MM.1S (cell line): ENCODE data around the gene FOXK1.

Experiments used
- EZH2 ChIP-seq: fragments of 300-600 bp; sonication (generic); optimal IDR thresholded peaks from 2 replicates; pipeline ENCODE3; 2017; ENCODE audit warnings: low read depth, mild to moderate bottlenecking, antibody characterized with exemption, low read length, mixed read lengths
- EZH2phosphoT487 ChIP-seq: fragments of 300-600 bp; sonication (generic); IDR thresholded peaks from 2 replicates; pipeline ENCODE4 v1.6.1; 2018; ENCODE audit warnings: antibody characterized with exemption, low read length
- TF ChIP-seq, protein P1 (sequence below): fragments of 300-600 bp; sonication (generic); IDR thresholded peaks from 2 replicates; pipeline ENCODE4 v1.5.1; 2016; ENCODE audit warnings: antibody characterized with exemption, low read length, mixed read lengths

DNA sequence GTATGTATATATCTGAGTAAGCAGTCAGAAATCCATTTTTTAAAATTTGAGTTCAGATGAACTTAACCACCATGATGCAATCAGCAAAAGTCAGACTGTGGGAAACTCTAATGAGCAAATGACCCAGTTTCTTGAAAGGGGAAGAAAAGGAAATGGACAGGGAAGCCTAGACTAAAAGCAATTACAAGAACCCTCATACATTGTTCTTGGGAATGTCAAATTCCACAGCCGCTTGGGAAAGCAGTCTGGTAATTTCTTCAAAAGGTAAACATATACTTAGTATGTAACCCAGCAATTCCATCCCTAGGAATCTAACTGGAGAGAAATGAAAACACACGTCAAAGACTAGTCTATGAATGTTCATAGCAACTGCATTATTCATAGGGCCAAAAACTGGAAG lies 16.4 kb upstream of the FOXK1 start:
- TF ChIP-seq, protein P1, sequence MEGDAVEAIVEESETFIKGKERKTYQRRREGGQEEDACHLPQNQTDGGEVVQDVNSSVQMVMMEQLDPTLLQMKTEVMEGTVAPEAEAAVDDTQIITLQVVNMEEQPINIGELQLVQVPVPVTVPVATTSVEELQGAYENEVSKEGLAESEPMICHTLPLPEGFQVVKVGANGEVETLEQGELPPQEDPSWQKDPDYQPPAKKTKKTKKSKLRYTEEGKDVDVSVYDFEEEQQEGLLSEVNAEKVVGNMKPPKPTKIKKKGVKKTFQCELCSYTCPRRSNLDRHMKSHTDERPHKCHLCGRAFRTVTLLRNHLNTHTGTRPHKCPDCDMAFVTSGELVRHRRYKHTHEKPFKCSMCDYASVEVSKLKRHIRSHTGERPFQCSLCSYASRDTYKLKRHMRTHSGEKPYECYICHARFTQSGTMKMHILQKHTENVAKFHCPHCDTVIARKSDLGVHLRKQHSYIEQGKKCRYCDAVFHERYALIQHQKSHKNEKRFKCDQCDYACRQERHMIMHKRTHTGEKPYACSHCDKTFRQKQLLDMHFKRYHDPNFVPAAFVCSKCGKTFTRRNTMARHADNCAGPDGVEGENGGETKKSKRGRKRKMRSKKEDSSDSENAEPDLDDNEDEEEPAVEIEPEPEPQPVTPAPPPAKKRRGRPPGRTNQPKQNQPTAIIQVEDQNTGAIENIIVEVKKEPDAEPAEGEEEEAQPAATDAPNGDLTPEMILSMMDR = no peak
- TF ChIP-seq EZH2phosphoT487 (no peak), EZH2 (no peak)
